Mesenchymal stem cell (in vitro differentiated cells and primary cell): Measurements from ENCODE around the gene TMEM220.

ENCODE experiments used
- DNase-seq: peaks from one replicate; pipeline ENCODE4 v3.0.0-alpha.2; 2013
- H2AFZ ChIP-seq: one replicate; pipeline ENCODE4 v1.6.1; 2013; ENCODE audit warnings: low read depth, mild to moderate bottlenecking, control low read depth, inconsistent platforms, low read length, moderate library complexity
- H2AK5ac ChIP-seq: 2 replicates; pipeline ENCODE4 v1.6.1; 2013; ENCODE audit warnings: low read length, moderate library complexity, mild to moderate bottlenecking, inconsistent platforms; ENCODE audit not compliant: severe bottlenecking
- H2BK120ac ChIP-seq: one replicate; pipeline ENCODE4 v1.6.1; 2013; ENCODE audit warnings: low read depth, mild to moderate bottlenecking, inconsistent platforms, low read length, moderate library complexity
- H2BK12ac ChIP-seq, 2 experiments: one replicate each; pipeline ENCODE4 v1.6.1; 2013; ENCODE audit warnings: inconsistent platforms in 2 of 2, low read length in 2 of 2, mild to moderate bottlenecking in 2 of 2, moderate library complexity in 2 of 2, control low read depth in 1 of 2
- H2BK15ac ChIP-seq: one replicate; pipeline ENCODE4 v1.6.1; 2013; ENCODE audit warnings: mild to moderate bottlenecking, low read depth, inconsistent platforms; ENCODE audit not compliant: poor library complexity, severe bottlenecking
- H2BK5ac ChIP-seq: 2 replicates; pipeline ENCODE4 v1.6.1; 2013; ENCODE audit warnings: low read depth, mild to moderate bottlenecking, low read length, control low read depth, inconsistent platforms; ENCODE audit not compliant: poor library complexity, severe bottlenecking
- H3K14ac ChIP-seq, 2 experiments: one replicate each; pipeline ENCODE4 v1.6.1; 2013; ENCODE audit warnings: inconsistent platforms in 2 of 2, low read length in 2 of 2, control low read depth in 1 of 2, mild to moderate bottlenecking in 1 of 2, moderate library complexity in 1 of 2
- H3K18ac ChIP-seq, 2 experiments: one replicate each; pipeline ENCODE4 v1.6.1; 2013; ENCODE audit warnings: inconsistent platforms in 2 of 2, low read length in 2 of 2, control low read depth in 1 of 2, low read depth in 1 of 2, mild to moderate bottlenecking in 1 of 2
- H3K23ac ChIP-seq, 2 experiments: one replicate each; pipeline ENCODE4 v1.6.1; 2013; ENCODE audit warnings: inconsistent platforms in 2 of 2, low read length in 2 of 2, mild to moderate bottlenecking in 2 of 2, moderate library complexity in 2 of 2, control low read depth in 1 of 2
- H3K27ac ChIP-seq: 2 replicates; pipeline ENCODE4 v1.5.1; 2013; ENCODE audit warnings: mild to moderate bottlenecking, moderate library complexity, low read length, control low read depth, inconsistent platforms; ENCODE audit not compliant: poor library complexity, severe bottlenecking
- H3K27me3 ChIP-seq, 2 experiments: 2 replicates each; pipeline versions ENCODE4 v1.6.1 to v1.7.0; 2013; ENCODE audit warnings: low read length in 2 of 2, mild to moderate bottlenecking in 2 of 2, moderate library complexity in 2 of 2, control low read depth in 1 of 2, inconsistent platforms in 1 of 2; ENCODE audit not compliant: control insufficient read depth in 1 of 2, insufficient read depth in 1 of 2
- H3K36me3 ChIP-seq, 2 experiments: 2 replicates each; pipeline versions ENCODE4 v1.6.1 to v1.7.0; 2013; ENCODE audit warnings: low read length in 2 of 2, control low read depth in 1 of 2, inconsistent platforms in 1 of 2, low read depth in 1 of 2, mild to moderate bottlenecking in 1 of 2; ENCODE audit not compliant: insufficient read depth in 2 of 2, control insufficient read depth in 1 of 2
- H3K4ac ChIP-seq, 2 experiments: one replicate each; pipeline ENCODE4 v1.6.1; 2013; ENCODE audit warnings: inconsistent platforms in 2 of 2, low read length in 2 of 2, mild to moderate bottlenecking in 2 of 2, moderate library complexity in 2 of 2, control low read depth in 1 of 2, low read depth in 1 of 2
- H3K4me1 ChIP-seq: 2 replicates; pipeline ENCODE4 v1.6.1; 2013; ENCODE audit warnings: low read depth, low read length, control low read depth; ENCODE audit not compliant: control insufficient read depth, insufficient read depth
- H3K4me2 ChIP-seq: 2 replicates; pipeline ENCODE4 v1.6.1; 2013; ENCODE audit warnings: low read length, mild to moderate bottlenecking, inconsistent platforms; ENCODE audit not compliant: poor library complexity, severe bottlenecking
- H3K4me3 ChIP-seq, 2 experiments: 2 replicates each; pipeline versions ENCODE4 v1.5.1 to v1.7.0; 2013; ENCODE audit warnings: low read length in 2 of 2, mild to moderate bottlenecking in 2 of 2, control low read depth in 1 of 2, low read depth in 1 of 2; ENCODE audit not compliant: insufficient read depth in 1 of 2
- H3K79me1 ChIP-seq: replicated peaks from 2 replicates; pipeline ENCODE4 v1.6.1; 2013; ENCODE audit warnings: mild to moderate bottlenecking, control low read depth, low read length, inconsistent platforms; ENCODE audit not compliant: poor library complexity, severe bottlenecking
- H3K9ac ChIP-seq: 2 replicates; pipeline ENCODE4 v1.7.0; 2013; ENCODE audit warnings: mild to moderate bottlenecking, low read length, moderate library complexity
- H3K9me3 ChIP-seq: 2 replicates; pipeline ENCODE4 v1.7.0; 2013; ENCODE audit warnings: mild to moderate bottlenecking, low read length; ENCODE audit not compliant: control insufficient read depth
- H4K8ac ChIP-seq: one replicate; pipeline ENCODE4 v1.6.1; 2013; ENCODE audit warnings: inconsistent platforms, mild to moderate bottlenecking, low read length, moderate library complexity
- H4K91ac ChIP-seq: one replicate; pipeline ENCODE4 v1.6.1; 2013; ENCODE audit warnings: mild to moderate bottlenecking, low read length, inconsistent platforms
- WGBS: methylation state at CpG from one replicate; pipeline ENCODE4 v1.1.7; 2013; ENCODE audit warnings: mixed read lengths; 5-methylcytosine and 5-hydroxymethylcytosine counted together

TMEM220 gene

DNA sequence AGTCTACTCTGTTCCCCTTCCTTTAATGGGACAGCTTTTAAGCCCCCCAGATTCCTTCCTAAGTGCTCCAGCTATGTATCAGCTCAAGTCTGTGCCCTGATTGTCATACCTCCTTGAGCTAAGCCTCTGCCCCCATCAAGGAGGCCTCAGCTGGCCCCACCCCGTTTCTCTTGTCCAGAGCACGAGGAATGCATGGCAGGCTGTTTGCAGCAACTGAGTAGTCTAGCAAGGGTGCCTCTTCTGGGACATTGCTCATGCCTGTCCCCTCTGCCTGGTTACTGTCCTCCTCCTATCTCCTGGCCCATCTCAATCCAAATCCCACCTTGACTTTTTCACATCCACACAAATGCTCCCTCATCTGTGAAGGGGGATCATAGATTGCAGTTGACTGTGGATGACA lies 27.8 kb upstream of the TMEM220 start:
- H3K9me3 ChIP-seq: no peaks in the 10 kb centered on the region
- DNase-seq: no peak
- no peaks in the 10 kb centered on the region for H3K36me3 ChIP-seq
- H2BK15ac ChIP-seq: no peak overlapping the region
- no peak overlapping the region for H3K4me3 ChIP-seq
- H2AK5ac ChIP-seq: no peak overlapping the region
- H3K4ac ChIP-seq: no peak overlapping the region
- H3K23ac ChIP-seq: no peak overlapping the region
- no peaks in the 10 kb centered on the region for H3K79me1 ChIP-seq
- no peaks in the 10 kb centered on the region for H3K4me1 ChIP-seq
- no peak overlapping the region for H2BK12ac ChIP-seq
- H2BK120ac ChIP-seq: no peak overlapping the region
- H3K4me2 ChIP-seq: no peak overlapping the region
- H3K14ac ChIP-seq: no peak overlapping the region
- WGBS: 48% methylated on average over 2 of the region's 2 CpGs
- H3K27ac ChIP-seq: no peak overlapping the region
- H2AFZ ChIP-seq: no peak overlapping the region
- H3K18ac ChIP-seq: no peak overlapping the region
- H4K91ac ChIP-seq: no peak overlapping the region
- no peak overlapping the region for H4K8ac ChIP-seq
- H3K27me3 ChIP-seq: peaks cover 0 to 28% of the 10 kb centered on the region in 2 experiments
- H2BK5ac ChIP-seq: no peak overlapping the region
- H3K9ac ChIP-seq: no peak overlapping the region

DNA sequence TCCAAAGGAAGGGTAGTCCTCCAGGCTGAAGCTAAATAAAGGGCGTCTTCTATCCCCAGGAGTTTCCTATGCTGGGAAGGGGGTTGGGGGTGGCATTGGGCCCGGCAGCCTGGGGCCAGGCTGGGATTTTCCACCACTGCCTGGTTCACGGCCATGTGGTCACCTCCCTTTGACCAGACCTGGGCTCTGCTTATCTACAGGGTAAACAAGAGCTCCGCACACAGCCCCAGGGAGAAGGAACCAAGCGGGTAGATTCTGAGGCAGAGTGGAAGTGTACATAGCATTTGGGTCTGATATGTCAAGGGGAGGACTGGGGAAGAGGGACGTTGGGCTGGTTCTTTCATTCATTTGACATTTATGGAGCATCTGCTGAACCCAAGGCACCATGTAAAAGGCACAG lies 27.2 kb upstream of the TMEM220 start:
- Histone ChIP-seq H3K9me3 (no peaks in the 10 kb centered on the region), H3K4me1 (no peaks in the 10 kb centered on the region)
- 69% methylated on average over 6 of the region's 6 CpGs for WGBS

DNA sequence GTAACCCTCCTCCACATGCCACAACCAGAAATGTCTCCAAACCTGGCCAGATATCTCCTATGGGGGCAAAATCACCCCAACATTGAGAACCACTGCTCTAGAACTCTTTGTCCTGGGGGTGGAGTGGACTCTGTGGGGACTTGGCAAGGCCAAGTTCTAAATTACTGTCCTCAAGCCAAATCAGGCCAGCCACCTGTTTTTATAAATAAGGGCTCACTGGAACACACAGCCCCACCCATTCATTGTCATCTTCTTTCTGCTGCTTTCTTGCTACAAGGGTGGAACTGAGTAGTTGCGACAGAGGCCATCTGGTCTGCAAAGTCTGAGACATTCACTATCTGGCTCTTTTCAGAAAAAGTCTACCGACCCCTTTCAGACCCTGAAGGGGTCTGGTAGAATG lies 26.8 kb upstream of the TMEM220 start:
- Histone ChIP-seq H2AK5ac (no peak overlapping the region), H3K9me3 (no peaks in the 10 kb centered on the region), H4K8ac (no peak overlapping the region), H2AFZ (no peak overlapping the region), H3K4ac (no peak overlapping the region), H2BK15ac (no peak overlapping the region), H3K4me3 (no peak overlapping the region), H3K27me3 (peaks cover 0 to 28% of the 10 kb centered on the region in 2 experiments), H3K23ac (no peak overlapping the region), H2BK12ac (no peak overlapping the region), H3K9ac (no peak overlapping the region), H3K79me1 (no peaks in the 10 kb centered on the region), H3K18ac (no peak overlapping the region), H3K4me2 (no peak overlapping the region), H3K36me3 (no peaks in the 10 kb centered on the region), H3K4me1 (no peaks in the 10 kb centered on the region), H2BK120ac (no peak overlapping the region), H3K27ac (no peak overlapping the region), H4K91ac (no peak overlapping the region), H3K14ac (no peak overlapping the region), H2BK5ac (no peak overlapping the region)
- 100% methylated on average over 1 of the region's 2 CpGs for WGBS
- DNase-seq: no peak

More for the DNA sequence above, 27.2 kb upstream of the TMEM220 start:
- no peak overlapping the region for H2AFZ ChIP-seq
- no peak overlapping the region for H4K91ac ChIP-seq
- peaks cover 0 to 28% of the 10 kb centered on the region in 2 experiments for H3K27me3 ChIP-seq
- no peak for DNase-seq
- H3K4me2 ChIP-seq: no peak overlapping the region
- no peak overlapping the region for H2BK12ac ChIP-seq
- H2BK5ac ChIP-seq: no peak overlapping the region
- no peak overlapping the region for H4K8ac ChIP-seq
- no peaks in the 10 kb centered on the region for H3K36me3 ChIP-seq
- no peak overlapping the region for H2BK15ac ChIP-seq
- H3K18ac ChIP-seq: no peak overlapping the region
- no peaks in the 10 kb centered on the region for H3K79me1 ChIP-seq
- H3K4me3 ChIP-seq: no peak overlapping the region
- H2BK120ac ChIP-seq: no peak overlapping the region
- no peak overlapping the region for H3K14ac ChIP-seq
- H3K9ac ChIP-seq: no peak overlapping the region
- no peak overlapping the region for H3K4ac ChIP-seq
- no peak overlapping the region for H3K23ac ChIP-seq
- H2AK5ac ChIP-seq: no peak overlapping the region
- H3K27ac ChIP-seq: no peak overlapping the region

DNA sequence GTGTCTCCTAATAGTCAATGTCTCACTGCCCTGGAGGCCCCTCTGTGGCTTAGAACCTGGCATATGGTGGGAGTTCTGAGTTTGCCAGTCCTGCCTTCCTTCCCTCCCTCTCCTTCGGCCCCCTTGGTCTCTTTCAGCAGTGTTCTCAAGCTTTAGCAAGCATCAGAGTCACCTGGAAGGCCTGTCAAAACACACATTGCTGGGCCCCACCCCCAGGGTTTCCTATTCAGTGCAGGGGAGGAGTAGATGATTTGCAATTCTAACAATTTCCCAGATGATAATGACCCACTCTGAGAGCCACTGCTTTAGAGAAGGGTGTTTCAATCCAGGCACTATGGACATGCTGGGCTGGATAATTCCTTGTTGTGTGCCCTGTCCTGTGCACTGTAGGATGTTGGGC lies 26.4 kb upstream of the TMEM220 start:
- no peak overlapping the region for H2BK15ac ChIP-seq
- H2BK5ac ChIP-seq: no peak overlapping the region
- no peak overlapping the region for H3K23ac ChIP-seq
- no peak overlapping the region for H4K8ac ChIP-seq
- DNase-seq: no peak
- no peak overlapping the region for H3K14ac ChIP-seq
- no CpG with 5 or more reads among the region's 1 CpG for WGBS
- H3K36me3 ChIP-seq: no peaks in the 10 kb centered on the region
- H3K27ac ChIP-seq: no peak overlapping the region
- H4K91ac ChIP-seq: no peak overlapping the region
- H3K4me3 ChIP-seq: no peak overlapping the region
- no peak overlapping the region for H3K18ac ChIP-seq
- no peaks in the 10 kb centered on the region for H3K4me1 ChIP-seq
- no peak overlapping the region for H2AK5ac ChIP-seq
- no peak overlapping the region for H2BK120ac ChIP-seq
- no peaks in the 10 kb centered on the region for H3K9me3 ChIP-seq
- H3K9ac ChIP-seq: no peak overlapping the region
- no peak overlapping the region for H2BK12ac ChIP-seq
- H3K4me2 ChIP-seq: no peak overlapping the region
- H3K79me1 ChIP-seq: no peaks in the 10 kb centered on the region
- H3K27me3 ChIP-seq: peaks cover 0 to 28% of the 10 kb centered on the region in 2 experiments
- H2AFZ ChIP-seq: no peak overlapping the region
- no peak overlapping the region for H3K4ac ChIP-seq
